Uterus (tissue), 2 donors: Measurements from ENCODE around the gene NCAPD2.

Experiments
- CTCF ChIP-seq, 4 experiments: fragments of 200-600 bp in 2 of 4; fragments of 450-650 bp in 2 of 4; sonication (generic) in 2 of 4; IDR thresholded peaks; one replicate each; pipeline ENCODE4 v1.5.1; 2016 to 2019; ENCODE audit warnings: antibody characterized with exemption in 4 of 4, mild to moderate bottlenecking in 2 of 4, moderate library complexity in 1 of 4
- POLR2A ChIP-seq, 2 donors: fragments of 450-650 bp; IDR thresholded peaks; one replicate each; pipeline ENCODE4 v1.6.1; 2016; ENCODE audit warnings: antibody characterized with exemption in 2 of 2, mild to moderate bottlenecking in 1 of 2, moderate library complexity in 1 of 2

- TF ChIP-seq CTCF (IDR thresholded peaks at IDR 0.05) = no peak
- no peak for TF ChIP-seq POLR2A (IDR thresholded peaks at IDR 0.05)
Observed at GRCh38 chr12:6466184-6466573, 27.7 kb upstream of the NCAPD2 start.
